Measurements from ENCODE around the gene RIPPLY3.
"Not testable (repeated sequence)": the region's sequence is repeated elsewhere in the genome, so short reads cannot be mapped to it uniquely, and the experiment has no call there.

The RIPPLY3 gene

GRCh38 chr21:36981977-36982700 lies 24.4 kb upstream of the RIPPLY3 start:
- DNase-seq, result no peak

- no peak for DNase-seq
These were observed 20.5 kb upstream of the RIPPLY3 start for GRCh38 chr21:36985751-36986594.

- DNase-seq, result no peak
These were observed 18.7 kb upstream of the RIPPLY3 start for GRCh38 chr21:36987845-36988244.

GRCh38 chr21:36988536-36988935 lies 18.0 kb upstream of the RIPPLY3 start:
- DNase-seq, result no peak

- not testable (repeated sequence) for DNase-seq
These were observed 17.3 kb upstream of the RIPPLY3 start for GRCh38 chr21:36989199-36989698.

GRCh38 chr21:36989699-36990507 lies 16.6 kb upstream of the RIPPLY3 start:
- DNase-seq, result peak; percentile 88

GRCh38 chr21:36990508-36991205 lies 15.8 kb upstream of the RIPPLY3 start:
- no peak for DNase-seq

- DNase-seq, result no peak
These were observed 13.8 kb upstream of the RIPPLY3 start for GRCh38 chr21:36992671-36993070.

GRCh38 chr21:36994501-36995158 lies 11.9 kb upstream of the RIPPLY3 start:
- DNase-seq, result no peak

- DNase-seq, result not testable (repeated sequence)
These were observed 11.2 kb upstream of the RIPPLY3 start for GRCh38 chr21:36995285-36995684.

- no peak for DNase-seq
These were observed 7.2 kb upstream of the RIPPLY3 start for GRCh38 chr21:36999131-36999898.

GRCh38 chr21:37000381-37000780 lies 6.1 kb upstream of the RIPPLY3 start:
- DNase-seq, result no peak

GRCh38 chr21:37001441-37001840 lies 5.1 kb upstream of the RIPPLY3 start:
- DNase-seq, result no peak

- not testable (repeated sequence) for DNase-seq
These were observed 3.7 kb upstream of the RIPPLY3 start for GRCh38 chr21:37002851-37003250.

- not testable (repeated sequence) for DNase-seq
These were observed 2.6 kb upstream of the RIPPLY3 start for GRCh38 chr21:37003917-37004316.

GRCh38 chr21:37005548-37006485 lies 685 bp upstream of the RIPPLY3 start:
- no peak for DNase-seq

GRCh38 chr21:37008724-37009123 lies 2.2 kb downstream of the RIPPLY3 start:
- DNase-seq, result peak; percentile 92

- DNase-seq, result peak; percentile 89
These were observed 3.3 kb downstream of the RIPPLY3 start for GRCh38 chr21:37009740-37010341.

GRCh38 chr21:37017951-37018679 lies 11.6 kb downstream of the RIPPLY3 start:
- no peak for DNase-seq

All from NCI-H1105 (cell line).